GM19463 (cell line): ENCODE data around the gene CPLX3.

Source experiments
- ATAC-seq: cut with Tn5 transposase; IDR thresholded peaks from one replicate; pipeline ENCODE4 v1.9.1; 2021; ENCODE audit warnings: mild to moderate bottlenecking, moderate library complexity; ENCODE audit not compliant: unreplicated experiment

Gene CPLX3

DNA sequence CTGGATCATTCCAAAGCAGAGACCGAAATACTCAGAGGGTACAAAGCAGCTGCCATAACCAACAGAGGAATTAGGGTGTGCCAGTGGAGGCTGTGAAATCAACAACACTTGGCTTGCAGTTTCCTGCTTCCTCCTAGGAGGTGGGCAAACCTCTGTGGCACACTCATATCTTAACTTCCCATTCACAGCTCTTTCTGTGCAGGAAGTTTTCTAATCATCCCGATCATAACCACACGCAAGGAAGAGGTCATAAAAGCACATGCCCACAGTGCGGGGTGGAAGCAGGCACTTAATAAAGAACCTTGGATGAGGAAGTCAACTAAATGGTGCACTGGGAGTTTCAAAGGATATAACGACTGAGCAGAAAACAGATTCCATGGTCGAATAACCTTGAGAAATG is 41.6 kb downstream of the CPLX3 start:
- no peak for ATAC-seq

DNA sequence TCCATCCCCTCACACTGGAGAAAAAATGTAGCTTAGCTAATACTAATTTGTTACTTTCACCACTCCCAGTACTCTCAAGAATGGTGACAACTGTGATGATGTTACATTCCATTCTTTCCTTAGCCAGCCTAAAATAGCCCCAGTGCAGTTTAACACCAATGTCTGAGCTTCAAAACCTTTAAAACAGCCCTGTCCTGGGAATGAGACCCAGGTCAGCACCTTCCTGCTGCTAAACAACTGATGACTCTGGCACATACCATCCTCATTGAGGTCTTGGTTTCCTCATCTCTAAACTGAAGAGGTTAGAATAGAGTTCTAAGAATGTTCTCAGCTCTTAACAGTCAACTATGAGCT is 42.9 kb downstream of the CPLX3 start:
- ATAC-seq: no peak

DNA sequence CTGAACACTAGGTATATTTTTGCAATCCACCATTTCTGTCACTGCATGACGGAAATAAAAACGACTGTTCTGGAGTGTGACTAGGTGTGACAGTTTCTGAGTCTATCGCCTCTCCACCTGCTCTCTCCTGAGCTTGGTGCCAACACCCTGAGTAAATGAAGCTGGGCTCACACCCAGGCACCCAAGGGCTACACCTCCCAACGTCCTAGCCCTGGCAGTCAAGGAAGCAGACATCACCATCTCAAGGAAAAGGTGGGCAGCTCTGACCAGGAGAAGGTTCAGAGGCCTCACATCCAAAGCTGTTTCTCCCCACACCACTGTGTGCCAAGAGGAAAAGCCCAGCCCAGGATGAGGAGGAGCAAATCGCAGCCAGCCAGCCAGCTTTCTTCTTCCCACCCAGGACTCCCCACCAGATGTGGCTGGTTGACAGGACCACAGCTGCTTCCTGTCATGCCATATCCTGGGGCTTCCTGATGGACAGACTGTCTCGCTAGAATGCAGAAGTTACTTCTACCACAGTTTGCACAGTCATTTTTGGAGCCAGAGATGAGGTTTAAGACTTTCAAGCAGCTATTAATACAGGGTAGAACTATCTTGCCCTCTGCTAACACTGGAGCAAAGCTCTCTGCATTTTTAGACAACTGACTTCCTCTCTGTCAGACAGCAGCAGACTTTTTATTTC is 43.4 kb downstream of the CPLX3 start:
- peak; percentile 59 for ATAC-seq

DNA sequence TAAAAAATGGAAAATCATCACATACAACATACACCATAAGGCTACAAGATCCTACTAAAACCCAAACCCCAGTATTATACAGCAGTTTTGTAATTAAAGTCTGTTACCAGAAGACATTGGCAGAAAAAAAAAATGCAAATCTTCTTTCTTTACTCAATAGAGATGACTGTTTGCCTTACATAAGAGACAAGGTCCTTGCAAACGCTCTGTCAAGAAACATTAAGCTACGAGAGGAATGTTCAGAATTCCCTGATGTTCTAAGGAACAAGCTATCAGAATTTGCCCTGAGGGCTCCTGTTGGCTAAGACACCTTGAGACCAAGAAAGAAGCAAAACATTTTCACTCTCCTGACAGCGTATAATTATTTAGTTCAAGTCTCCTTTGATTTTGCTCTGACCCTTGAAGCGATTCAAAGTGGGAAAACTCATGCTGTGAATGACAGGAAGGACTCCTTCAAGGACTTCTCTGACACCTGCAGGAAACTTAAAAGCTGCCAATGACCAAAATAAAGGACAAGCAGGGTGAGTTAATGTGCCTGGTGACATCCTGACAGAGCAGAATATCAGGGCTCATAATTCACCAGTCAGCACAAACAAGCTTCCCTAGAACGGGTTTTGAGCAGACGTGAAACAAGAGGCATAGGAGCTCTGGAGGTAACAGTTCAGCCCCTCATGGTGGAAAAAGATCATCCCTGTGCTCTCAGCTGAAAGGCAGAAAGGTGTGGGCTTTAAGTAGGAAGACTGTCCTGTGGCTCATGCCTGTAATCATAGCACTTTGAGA is 44.2 kb downstream of the CPLX3 start:
- ATAC-seq: no peak

DNA sequence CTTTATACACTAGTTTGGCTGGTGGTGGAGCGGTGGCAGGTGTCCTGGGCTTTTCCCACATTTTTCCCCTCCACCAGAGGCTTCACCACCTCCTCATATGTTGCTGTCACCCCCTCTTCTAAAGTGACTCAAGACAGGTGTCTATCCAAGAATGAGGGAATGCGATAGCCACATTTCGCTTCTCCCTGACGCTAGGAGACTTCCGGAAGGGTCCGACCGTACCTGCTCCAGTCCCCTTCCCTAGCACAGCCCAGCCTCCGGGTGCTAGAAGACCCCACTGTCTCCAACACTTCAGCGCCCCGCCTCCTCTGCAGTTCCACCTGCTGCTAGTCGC is 46.2 kb downstream of the CPLX3 start:
- no peak for ATAC-seq

DNA sequence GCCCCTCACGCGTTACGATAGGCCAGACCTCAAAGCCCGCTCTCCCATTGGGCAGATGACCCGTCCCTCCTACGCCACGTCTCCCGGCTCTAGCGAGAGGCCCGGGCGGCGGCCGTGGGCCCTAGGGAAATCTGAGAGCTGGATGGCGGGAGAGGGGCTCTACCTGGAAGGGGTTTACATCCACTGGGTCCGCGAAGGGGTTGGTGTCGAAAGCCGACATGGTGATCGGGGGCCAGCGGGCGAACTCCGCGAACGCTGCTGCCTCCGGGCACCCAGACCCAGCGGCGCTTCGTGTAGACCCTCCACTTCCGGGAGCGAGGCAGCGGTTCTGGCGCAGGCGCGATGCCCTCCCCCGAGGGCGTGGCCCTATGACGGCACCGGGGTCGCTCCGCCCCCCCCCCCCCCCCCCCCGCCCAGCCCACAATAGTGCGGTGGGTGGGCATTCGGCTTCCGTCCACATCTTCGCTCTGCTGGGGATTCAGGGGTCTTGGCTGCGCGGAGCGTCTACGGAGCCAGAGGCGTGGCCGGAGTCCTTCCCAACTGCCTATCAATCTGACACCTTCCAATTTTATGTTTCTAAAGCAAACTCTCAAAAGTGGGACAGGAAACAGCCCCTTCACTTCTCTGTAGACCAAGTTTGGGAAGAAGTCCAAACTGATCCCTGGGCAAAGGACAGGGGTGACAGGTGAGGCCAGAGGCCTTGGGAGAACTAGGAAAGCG is 46.8 kb downstream of the CPLX3 start, which contains the start of gene SCAMP2:
TSS of gene SCAMP2 (minus strand) at position 330 of the 720 bp plus-strand sequence. CDS start at position 220, 110 bp downstream.
- peak; percentile 73 for ATAC-seq

DNA sequence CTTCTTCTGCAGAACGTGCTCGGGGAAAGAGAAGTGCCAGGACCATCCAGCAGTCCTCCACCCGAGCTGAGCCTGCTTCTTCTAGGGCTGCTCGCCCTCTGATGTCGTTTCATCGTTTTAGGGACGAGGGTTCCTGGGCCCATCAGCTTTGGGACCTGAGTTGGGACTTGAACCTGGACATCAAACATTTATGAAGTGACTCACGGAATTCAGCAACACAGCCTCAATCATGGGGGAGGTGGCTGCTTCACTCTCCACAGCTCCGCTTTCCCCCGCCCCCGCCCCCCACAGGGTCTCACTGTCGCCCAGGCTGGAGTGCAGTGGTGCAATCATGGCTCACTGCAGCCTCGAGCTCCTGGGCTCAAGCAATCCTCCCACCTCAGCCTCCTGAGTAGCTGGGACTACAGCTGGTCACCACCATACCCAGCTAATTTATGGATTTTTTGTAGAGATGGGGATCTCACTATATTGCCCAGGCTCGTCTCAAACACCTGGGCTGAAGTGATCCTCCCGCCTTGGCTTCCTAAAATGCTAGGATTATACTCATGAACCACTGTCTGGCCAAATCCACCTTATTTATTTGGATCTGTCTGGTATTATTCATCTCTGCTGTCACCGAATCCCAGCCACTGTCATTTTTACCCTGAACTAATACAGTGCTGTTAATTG is 47.5 kb downstream of the CPLX3 start:
- no peak for ATAC-seq

DNA sequence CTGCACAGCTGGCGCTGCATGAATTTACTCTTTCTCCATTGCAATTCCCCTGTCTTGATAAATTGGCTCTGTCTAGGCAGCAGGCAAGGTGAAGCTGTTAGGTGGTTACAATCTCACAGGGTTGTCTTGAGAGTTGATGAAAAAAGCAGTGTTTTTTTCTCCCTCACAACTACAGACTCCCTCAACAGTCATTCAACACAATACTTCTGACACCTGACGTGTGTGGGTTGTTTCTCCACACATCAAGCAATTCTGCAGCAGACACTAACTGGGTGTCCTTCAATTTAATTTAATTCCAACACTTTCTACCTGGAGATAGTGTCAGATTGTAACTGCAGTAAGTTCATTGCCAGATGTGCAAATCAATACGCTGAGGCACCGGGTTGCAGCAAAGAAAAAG is 51.8 kb downstream of the CPLX3 start:
- no peak for ATAC-seq
